Effector memory CD4-positive, alpha-beta T cell (primary cell): ENCODE measurements around the gene KIF13A.

Experiments
- DNase-seq, 3 donors: peaks; one replicate each; pipeline ENCODE4 v3.0.0-alpha.2; 2020
- H3K27ac ChIP-seq: 2 replicates; pipeline ENCODE4 v1.7.0; 2013; ENCODE audit warnings: mild to moderate bottlenecking, low read length, moderate library complexity; ENCODE audit not compliant: insufficient read depth, poor library complexity, severe bottlenecking
- H3K27me3 ChIP-seq: replicated peaks from 2 replicates; pipeline ENCODE4 v1.7.0; 2013; ENCODE audit warnings: mild to moderate bottlenecking, low read length; ENCODE audit not compliant: insufficient read depth, control insufficient read depth, poor library complexity, severe bottlenecking
- H3K36me3 ChIP-seq: 2 replicates; pipeline ENCODE4 v1.7.0; 2013; ENCODE audit warnings: mild to moderate bottlenecking, low read length, moderate library complexity; ENCODE audit not compliant: control insufficient read depth, insufficient read depth
- H3K4me1 ChIP-seq: 2 replicates; pipeline ENCODE4 v1.7.0; 2013; ENCODE audit warnings: low read length, mild to moderate bottlenecking; ENCODE audit not compliant: control insufficient read depth, insufficient read depth, poor library complexity, severe bottlenecking
- H3K4me3 ChIP-seq: 2 replicates; pipeline ENCODE4 v1.7.0; 2013; ENCODE audit warnings: low read length, low read depth, mild to moderate bottlenecking; ENCODE audit not compliant: insufficient read depth, poor library complexity, severe bottlenecking
- H3K9me3 ChIP-seq: 2 replicates; pipeline ENCODE4 v1.7.0; 2013; ENCODE audit warnings: mild to moderate bottlenecking, low read length, moderate library complexity; ENCODE audit not compliant: control insufficient read depth

KIF13A gene

DNA sequence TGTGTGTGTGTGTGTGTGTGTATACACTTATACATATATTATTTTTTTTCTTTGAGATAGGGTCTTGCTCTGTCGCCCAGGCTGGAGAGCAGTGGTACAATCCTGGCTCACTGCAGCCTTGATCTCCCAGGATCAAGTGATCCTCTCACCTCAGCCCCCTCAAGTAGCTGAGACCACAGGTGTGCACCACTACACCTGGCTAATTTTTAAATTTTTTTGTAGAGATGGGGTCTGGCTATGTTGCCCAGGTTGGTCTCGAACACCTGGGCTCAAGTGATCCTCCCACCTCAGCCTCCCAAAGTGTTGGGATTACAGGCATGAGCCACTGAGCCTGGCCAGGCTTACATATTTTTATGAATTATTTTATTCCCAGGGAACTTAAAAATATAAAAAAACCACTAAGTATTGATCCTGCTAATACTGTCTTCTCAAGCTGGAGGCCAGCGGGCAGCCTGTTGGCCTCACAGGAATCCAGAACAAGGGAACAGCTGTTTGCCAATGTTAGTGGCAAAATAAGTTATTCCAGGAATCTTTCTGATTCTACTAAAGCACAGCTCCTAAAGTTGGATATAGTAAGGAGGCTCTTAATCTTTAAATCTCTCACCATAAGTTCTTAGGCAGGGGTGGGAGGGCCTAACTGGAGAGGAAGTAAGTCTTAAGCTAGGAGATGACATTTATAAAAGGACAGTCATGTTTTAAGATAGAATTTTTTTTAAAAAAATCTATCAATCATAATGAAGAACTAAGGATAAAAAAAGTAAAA, 145.2 kb downstream of the KIF13A start:
- H3K27ac ChIP-seq = no peak overlapping the region
- no peaks in the 10 kb centered on the region for H3K36me3 ChIP-seq
- H3K27me3 ChIP-seq = no peaks in the 10 kb centered on the region

DNA sequence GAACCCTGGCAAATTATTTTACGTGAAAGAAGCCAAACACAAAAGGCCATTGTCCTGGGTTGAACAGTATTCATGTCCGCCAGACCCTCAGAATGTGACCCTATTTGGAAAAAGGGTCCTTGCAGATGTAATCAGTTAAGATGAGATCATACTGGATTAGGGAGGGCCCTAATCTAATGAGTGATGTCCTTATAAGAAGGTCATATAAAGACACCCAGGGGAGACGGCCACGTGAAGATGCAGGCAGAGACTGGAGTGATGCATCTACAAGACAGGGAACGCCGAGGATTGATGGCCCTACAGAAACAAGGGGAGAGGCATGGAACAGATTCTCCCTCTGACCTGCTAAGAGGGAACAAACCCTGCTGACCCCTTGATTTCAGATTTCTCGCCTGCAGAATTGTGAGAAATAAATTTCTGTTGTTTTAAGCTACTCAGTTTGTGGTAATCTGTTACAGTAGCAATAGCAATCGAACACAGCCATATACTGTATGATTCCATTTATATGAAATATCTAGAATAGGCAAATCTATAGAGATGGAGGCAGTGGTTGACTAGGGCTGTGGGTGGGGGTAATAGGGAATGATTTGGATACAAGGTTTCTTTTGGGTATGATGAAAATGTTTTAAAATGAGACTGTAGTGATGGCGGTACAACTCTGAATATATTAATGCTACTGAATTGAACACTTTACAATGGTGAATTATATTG, 147.8 kb downstream of the KIF13A start:
- H3K4me1 ChIP-seq = no peaks in the 10 kb centered on the region
- no peaks in the 10 kb centered on the region for H3K36me3 ChIP-seq
- no peaks in the 10 kb centered on the region for H3K27me3 ChIP-seq
- H3K9me3 ChIP-seq = no peaks in the 10 kb centered on the region
- H3K27ac ChIP-seq = no peak overlapping the region
- H3K4me3 ChIP-seq = no peak overlapping the region
- DNase-seq = no peak

More for the DNA sequence above, 145.2 kb downstream of the KIF13A start:
- H3K4me3 ChIP-seq = no peak overlapping the region
- H3K9me3 ChIP-seq = no peaks in the 10 kb centered on the region
- H3K4me1 ChIP-seq = no peaks in the 10 kb centered on the region
- no peak for DNase-seq

DNA sequence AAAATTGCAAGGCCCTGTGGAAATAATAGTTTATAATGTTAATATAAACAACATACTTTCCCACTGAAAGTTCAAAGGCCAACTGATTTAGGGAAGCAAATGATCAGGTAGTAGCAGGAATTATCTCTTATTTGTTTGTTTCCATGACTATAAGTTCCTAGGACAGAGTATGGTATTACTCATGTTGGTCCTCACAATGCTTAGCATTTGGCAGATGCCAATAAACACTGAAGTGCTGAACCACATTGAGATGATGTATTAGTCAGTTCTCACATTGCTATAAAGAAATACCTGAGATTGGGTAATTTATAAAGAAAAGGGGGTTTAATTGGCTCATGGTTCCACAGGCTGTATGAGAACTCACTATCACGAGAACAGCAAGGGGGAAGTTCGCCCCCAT, 151.1 kb downstream of the KIF13A start:
- DNase-seq = no peak
- Histone ChIP-seq H3K9me3 (no peaks in the 10 kb centered on the region), H3K36me3 (no peaks in the 10 kb centered on the region), H3K27ac (no peak overlapping the region), H3K4me3 (no peak overlapping the region), H3K27me3 (no peaks in the 10 kb centered on the region), H3K4me1 (no peaks in the 10 kb centered on the region)

DNA sequence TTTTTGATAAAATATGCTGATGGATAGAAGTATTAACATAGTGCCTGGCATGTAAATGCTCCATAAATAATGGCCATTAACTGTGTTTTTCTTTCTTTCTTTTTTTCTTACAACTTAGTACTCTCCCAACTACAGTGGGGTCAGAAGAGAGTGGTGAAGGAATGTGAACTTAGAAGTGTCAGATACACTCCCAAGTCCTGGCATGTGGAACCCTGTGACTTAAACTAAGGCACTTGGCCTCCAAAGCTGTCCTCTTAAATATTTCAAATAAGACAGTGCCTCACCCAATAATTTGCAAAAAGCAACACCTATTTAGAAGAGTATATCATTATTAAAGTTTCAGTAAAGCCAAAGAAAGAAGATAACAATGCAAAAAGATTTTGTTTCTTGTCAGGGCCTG, 151.7 kb downstream of the KIF13A start:
- no peak overlapping the region for H3K4me3 ChIP-seq
- H3K9me3 ChIP-seq = no peaks in the 10 kb centered on the region
- DNase-seq = no peak
- no peaks in the 10 kb centered on the region for H3K27me3 ChIP-seq
- no peak overlapping the region for H3K27ac ChIP-seq
- H3K4me1 ChIP-seq = no peaks in the 10 kb centered on the region
- no peaks in the 10 kb centered on the region for H3K36me3 ChIP-seq

DNA sequence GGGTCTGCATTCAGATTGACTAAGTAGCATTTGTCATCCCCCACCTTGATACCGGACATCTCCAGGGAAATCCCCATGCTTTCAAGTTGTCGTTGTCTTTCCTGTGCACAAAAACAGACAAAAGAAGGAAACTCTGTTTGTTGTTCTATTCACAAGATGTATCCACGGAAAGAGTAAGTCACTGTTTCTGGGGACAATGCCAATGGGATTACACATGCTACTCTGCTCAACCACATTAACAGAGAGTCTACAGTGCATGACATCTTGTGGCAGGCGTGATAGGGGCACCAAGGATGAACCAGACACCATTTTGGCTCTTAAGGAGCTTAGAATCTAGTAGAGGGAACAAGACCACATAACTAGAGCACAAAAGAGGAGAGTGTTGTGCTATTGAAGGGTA, 156.3 kb downstream of the KIF13A start:
- DNase-seq = no peak
- no peaks in the 10 kb centered on the region for H3K36me3 ChIP-seq

DNA sequence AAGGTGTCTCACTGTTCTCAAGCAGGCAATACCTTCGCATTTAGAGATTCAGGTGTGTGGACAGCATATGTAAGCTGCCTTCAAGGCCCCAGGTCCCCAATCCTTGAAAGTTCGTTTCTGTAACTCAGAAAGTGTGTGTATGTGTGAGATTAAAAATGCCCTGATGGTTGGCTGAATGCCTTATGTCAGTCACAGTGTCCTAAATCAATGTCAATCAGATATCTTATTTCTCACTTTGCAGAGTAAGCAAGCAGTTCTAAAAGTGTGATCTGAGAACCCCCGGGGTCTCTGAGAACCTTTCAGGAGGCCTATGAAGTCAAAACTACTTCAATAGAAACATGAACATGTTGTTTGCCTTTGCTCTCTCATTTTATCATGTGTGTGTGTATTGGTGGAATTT, 157.5 kb downstream of the KIF13A start:
- no peak overlapping the region for H3K4me3 ChIP-seq
- no peaks in the 10 kb centered on the region for H3K36me3 ChIP-seq
- no peaks in the 10 kb centered on the region for H3K27me3 ChIP-seq
- DNase-seq = no peak
- H3K9me3 ChIP-seq = no peaks in the 10 kb centered on the region
- no peak overlapping the region for H3K27ac ChIP-seq
- H3K4me1 ChIP-seq = no peaks in the 10 kb centered on the region

More for the DNA sequence above, 156.3 kb downstream of the KIF13A start:
- H3K4me1 ChIP-seq = no peaks in the 10 kb centered on the region
- no peak overlapping the region for H3K27ac ChIP-seq
- no peaks in the 10 kb centered on the region for H3K9me3 ChIP-seq
- no peak overlapping the region for H3K4me3 ChIP-seq
- H3K27me3 ChIP-seq = no peaks in the 10 kb centered on the region

DNA sequence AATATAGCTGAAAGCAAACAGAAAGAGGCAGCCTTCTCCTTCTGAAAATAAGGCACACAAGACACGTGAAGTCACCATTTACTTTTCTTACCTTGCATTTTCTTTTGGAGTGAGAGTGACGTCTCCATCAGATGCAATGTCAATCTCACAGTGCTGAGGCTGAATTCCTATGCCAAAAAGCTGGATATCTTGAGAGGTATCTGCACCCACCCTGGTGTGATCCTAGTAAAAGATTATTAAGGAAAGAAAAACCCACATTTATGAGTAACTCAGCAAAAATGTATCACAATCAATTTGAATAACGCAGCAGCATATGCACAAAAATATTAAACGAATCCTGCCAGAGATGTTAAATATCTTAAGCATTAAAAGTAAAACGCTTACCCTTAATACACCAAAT, 159.3 kb downstream of the KIF13A start:
- H3K9me3 ChIP-seq = no peaks in the 10 kb centered on the region
- H3K27ac ChIP-seq = no peak overlapping the region
- no peaks in the 10 kb centered on the region for H3K27me3 ChIP-seq
- H3K4me3 ChIP-seq = no peak overlapping the region
- no peak for DNase-seq
- H3K36me3 ChIP-seq = no peaks in the 10 kb centered on the region
- no peaks in the 10 kb centered on the region for H3K4me1 ChIP-seq

DNA sequence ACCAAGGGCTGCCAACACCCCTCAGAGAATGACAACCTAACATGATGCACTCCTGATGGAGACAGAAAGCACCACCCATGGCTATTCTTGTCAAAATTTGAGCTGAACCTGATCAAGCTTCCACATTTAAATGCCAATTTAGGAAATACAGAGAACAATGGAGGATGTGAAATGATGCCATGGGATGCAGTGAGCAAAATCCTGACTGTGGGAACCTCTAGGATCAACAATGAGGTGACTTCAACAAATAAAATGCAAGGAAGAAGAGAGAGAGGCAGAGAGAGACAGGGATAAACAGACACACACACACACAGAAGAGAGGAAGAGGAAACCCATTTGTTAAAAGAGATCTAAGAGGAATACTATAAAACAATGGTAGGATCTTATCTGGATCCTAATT, 161.1 kb downstream of the KIF13A start:
- H3K27me3 ChIP-seq = no peaks in the 10 kb centered on the region
- H3K27ac ChIP-seq = no peak overlapping the region
- no peaks in the 10 kb centered on the region for H3K36me3 ChIP-seq
- H3K4me3 ChIP-seq = no peak overlapping the region
- no peaks in the 10 kb centered on the region for H3K9me3 ChIP-seq
- H3K4me1 ChIP-seq = no peaks in the 10 kb centered on the region
- DNase-seq = no peak

DNA sequence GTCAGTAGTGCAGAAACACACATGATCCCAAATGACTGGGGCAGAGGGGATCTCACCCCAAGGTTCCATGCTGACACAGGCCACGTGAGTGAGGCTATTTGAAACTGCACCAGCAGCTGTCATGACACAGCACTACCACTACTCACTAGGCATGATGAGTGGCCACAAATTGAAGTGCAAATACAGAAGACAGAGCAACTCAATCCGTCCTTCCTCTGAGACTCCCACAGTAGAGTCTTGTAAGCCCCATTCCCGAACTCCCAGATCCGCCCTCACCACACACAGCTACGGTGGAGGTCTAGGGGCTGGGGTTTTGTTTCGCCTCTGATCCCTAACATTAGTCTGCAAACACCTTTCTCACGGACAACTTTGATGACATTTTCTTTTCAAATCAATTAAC, 167.4 kb downstream of the KIF13A start:
- H3K9me3 ChIP-seq = no peaks in the 10 kb centered on the region
- H3K36me3 ChIP-seq = no peaks in the 10 kb centered on the region
- H3K4me3 ChIP-seq = no peak overlapping the region
- H3K4me1 ChIP-seq = no peaks in the 10 kb centered on the region
- H3K27ac ChIP-seq = no peak overlapping the region
- no peak for DNase-seq
- no peaks in the 10 kb centered on the region for H3K27me3 ChIP-seq

DNA sequence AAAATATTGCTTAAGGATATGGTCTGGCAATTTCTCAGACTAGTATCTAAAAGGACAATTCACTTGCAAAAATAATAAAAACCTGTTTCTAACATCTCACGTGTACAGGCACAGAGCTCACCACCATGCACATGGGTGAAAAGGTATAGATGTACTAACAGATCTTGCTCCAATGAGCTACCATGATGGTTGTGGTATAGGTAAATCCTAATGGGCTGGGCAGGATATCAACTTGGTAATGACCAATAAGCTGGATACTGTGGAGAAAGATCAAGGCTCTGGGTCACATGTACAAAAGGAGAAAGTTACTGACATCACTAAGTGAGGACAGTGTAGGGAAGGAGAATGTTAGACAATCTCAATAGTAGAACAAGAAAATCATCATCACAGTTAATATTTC, 169.7 kb downstream of the KIF13A start:
- no peaks in the 10 kb centered on the region for H3K27me3 ChIP-seq
- DNase-seq = no peak
- H3K4me3 ChIP-seq = no peak overlapping the region
- no peaks in the 10 kb centered on the region for H3K36me3 ChIP-seq
- H3K9me3 ChIP-seq = no peaks in the 10 kb centered on the region
- H3K27ac ChIP-seq = no peak overlapping the region
- no peaks in the 10 kb centered on the region for H3K4me1 ChIP-seq
